GM23338 (cell line): ENCODE measurements around the gene TRIM58.

Experiments
- CTCF ChIP-seq, 2 experiments: fragments of 200-600 bp in 1 of 2; sonication (generic) in 1 of 2; conservative IDR thresholded peaks; 2 replicates each; pipeline versions ENCODE4 v1.5.1 to v1.6.1; 2016 to 2017; ENCODE audit warnings: antibody characterized with exemption in 2 of 2, low read depth in 2 of 2, mild to moderate bottlenecking in 2 of 2, moderate library complexity in 1 of 2
- EZH2 ChIP-seq: fragments of 200-600 bp; sonication (generic); IDR thresholded peaks from one replicate; pipeline ENCODE4 v1.8.0; 2017; ENCODE audit warnings: antibody characterized with exemption, mild to moderate bottlenecking, low read depth; ENCODE audit not compliant: unreplicated experiment
- EZH2phosphoT487 ChIP-seq: fragments of 200-600 bp; sonication (generic); IDR thresholded peaks from one replicate; pipeline ENCODE4 v1.8.1; 2018; ENCODE audit warnings: antibody characterized with exemption; ENCODE audit not compliant: unreplicated experiment
- JUNB ChIP-seq: IDR thresholded peaks from one replicate; pipeline ENCODE4 v1.6.1; 2016; ENCODE audit warnings: antibody characterized with exemption; ENCODE audit not compliant: unreplicated experiment
- NANOG ChIP-seq: IDR thresholded peaks from 2 replicates; pipeline ENCODE4 v1.6.1; 2016; ENCODE audit warnings: antibody characterized with exemption, borderline replicate concordance
- POLR2AphosphoS5 ChIP-seq: IDR thresholded peaks from 2 replicates; pipeline ENCODE4 v1.6.1; 2016; ENCODE audit warnings: antibody characterized with exemption, low read depth
- ZNF114 ChIP-seq: fragments of 250-450 bp; sonication (Bioruptor Pico); IDR thresholded peaks from 2 replicates; pipeline ENCODE4 v1.5.0; 2020; ENCODE audit warnings: mild to moderate bottlenecking, moderate library complexity
- TF ChIP-seq, protein P1 (sequence below): IDR thresholded peaks from one replicate; pipeline ENCODE4 v1.6.1; 2018; ENCODE audit warnings: antibody characterized with exemption; ENCODE audit not compliant: unreplicated experiment

GRCh38 chr1:247905910-247906503, 49.0 kb downstream of the TRIM58 start:
- TF ChIP-seq EZH2 (no peak), CTCF (conservative IDR thresholded peaks at IDR 0.05; ENCODE audit: low read depth in 2 of 2) (no peak), JUNB (no peak), POLR2AphosphoS5 (no peak), ZNF114 (CRISPR knock-in tag) (no peak), NANOG (no peak), EZH2phosphoT487 (no peak)
- TF ChIP-seq, protein P1, sequence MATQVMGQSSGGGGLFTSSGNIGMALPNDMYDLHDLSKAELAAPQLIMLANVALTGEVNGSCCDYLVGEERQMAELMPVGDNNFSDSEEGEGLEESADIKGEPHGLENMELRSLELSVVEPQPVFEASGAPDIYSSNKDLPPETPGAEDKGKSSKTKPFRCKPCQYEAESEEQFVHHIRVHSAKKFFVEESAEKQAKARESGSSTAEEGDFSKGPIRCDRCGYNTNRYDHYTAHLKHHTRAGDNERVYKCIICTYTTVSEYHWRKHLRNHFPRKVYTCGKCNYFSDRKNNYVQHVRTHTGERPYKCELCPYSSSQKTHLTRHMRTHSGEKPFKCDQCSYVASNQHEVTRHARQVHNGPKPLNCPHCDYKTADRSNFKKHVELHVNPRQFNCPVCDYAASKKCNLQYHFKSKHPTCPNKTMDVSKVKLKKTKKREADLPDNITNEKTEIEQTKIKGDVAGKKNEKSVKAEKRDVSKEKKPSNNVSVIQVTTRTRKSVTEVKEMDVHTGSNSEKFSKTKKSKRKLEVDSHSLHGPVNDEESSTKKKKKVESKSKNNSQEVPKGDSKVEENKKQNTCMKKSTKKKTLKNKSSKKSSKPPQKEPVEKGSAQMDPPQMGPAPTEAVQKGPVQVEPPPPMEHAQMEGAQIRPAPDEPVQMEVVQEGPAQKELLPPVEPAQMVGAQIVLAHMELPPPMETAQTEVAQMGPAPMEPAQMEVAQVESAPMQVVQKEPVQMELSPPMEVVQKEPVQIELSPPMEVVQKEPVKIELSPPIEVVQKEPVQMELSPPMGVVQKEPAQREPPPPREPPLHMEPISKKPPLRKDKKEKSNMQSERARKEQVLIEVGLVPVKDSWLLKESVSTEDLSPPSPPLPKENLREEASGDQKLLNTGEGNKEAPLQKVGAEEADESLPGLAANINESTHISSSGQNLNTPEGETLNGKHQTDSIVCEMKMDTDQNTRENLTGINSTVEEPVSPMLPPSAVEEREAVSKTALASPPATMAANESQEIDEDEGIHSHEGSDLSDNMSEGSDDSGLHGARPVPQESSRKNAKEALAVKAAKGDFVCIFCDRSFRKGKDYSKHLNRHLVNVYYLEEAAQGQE, result no peak
